K562 (cell line): ENCODE measurements around the gene SENP1. TPM values are rescaled to one million over a fixed set of nuclear protein-coding genes. Genes with fewer than 3 reads are reported as not detected.

Source experiments
- CUX1 ChIP-seq: fragments of 200-800 bp; sonication (Bioruptor generic); IDR thresholded peaks from 2 replicates; pipeline ENCODE4 v1.6.1; 2016; ENCODE audit warnings: missing genetic modification characterization, missing compliant biosample characterization
- HNRNPH1 ChIP-seq: fragments of 200-400 bp; formaldehyde crosslinking; optimal IDR thresholded peaks from 2 replicates; pipeline ENCODE3; 2017; ENCODE audit warnings: low read depth, mild to moderate bottlenecking, low read length, moderate library complexity
- NCOA1 ChIP-seq: fragments of 450-650 bp; IDR thresholded peaks from 2 replicates; pipeline ENCODE4 v1.6.1; 2016; ENCODE audit warnings: low read depth
- TFAP4 ChIP-seq: sonication (generic); formaldehyde crosslinking; IDR thresholded peaks from 2 replicates; pipeline ENCODE4 v1.8.0; 2022; ENCODE audit warnings: missing genetic modification reagents, mild to moderate bottlenecking, moderate library complexity, borderline replicate concordance
- ZNF395 ChIP-seq: fragments of 200-800 bp; sonication (Bioruptor generic); IDR thresholded peaks from 2 replicates; pipeline ENCODE4 v1.6.1; 2017; ENCODE audit warnings: missing genetic modification characterization, missing compliant biosample characterization
- polyA plus RNA-seq, 8 experiments: library from polyadenylated mRNA; depleted of rRNA in 4 of 8; stranded (reverse) in 5 of 8; unstranded in 3 of 8; fragments of >200 nt; fragmentation: Nextera tagmentation in 2 of 8; fragmentation: Illumina TruSeq in 1 of 8; extraction: Ambion mirVana in 2 of 8; extraction: Trizol in 1 of 8; gene quantifications; 2 replicates each; pipeline versions ENCODE4 v1.2.1 to v1.2.3, GENCODE V29; 2011 to 2014; ENCODE audit warnings: inconsistent platforms in 1 of 8, missing spikeins in 1 of 8
- total RNA-seq, 7 experiments: library from RNA; depleted of rRNA in 6 of 7; stranded (reverse); fragments of >200 nt in 6 of 7; fragmentation: Illumina TruSeq in 2 of 7; extraction: Trizol in 2 of 7; gene quantifications; 2 replicates each; pipeline versions ENCODE4 v1.2.1 to v1.2.3, GENCODE V29; 2011 to 2021; ENCODE audit warnings: low replicate concordance in 1 of 7

Gene SENP1
- total and polyA plus RNA-seq, 9 of the 15 experiments (the other 6 are each of a cell fraction or from before 2014, with no cell fraction given), result 15.5 to 59.0 (median 36.3) TPM

GRCh38 chr12:48016373-48017020, 89.4 kb downstream of the SENP1 start (continued):
- no peak for TF ChIP-seq CUX1 (CRISPR knock-in tag)
- no peak for TF ChIP-seq NCOA1
- no peak for TF ChIP-seq ZNF395
- TF ChIP-seq HNRNPH1, result no peak
- no peak for TF ChIP-seq TFAP4 (CRISPR knock-in tag)
- TF ChIP-seq, all 486 proteins: peak for 0
